HL-60 (cell line): ENCODE data around the gene IGSF9B.

ENCODE experiments used
- DNase-seq, 2 experiments: peaks; one replicate each; pipeline ENCODE4 v3.0.0-alpha.2; 2010 to 2020; ENCODE audit warnings: low read depth in 1 of 2, low spot score in 1 of 2
- H3K27ac ChIP-seq: fragments of 250-450 bp; sonication (Bioruptor Pico); replicated peaks from 2 replicates; pipeline ENCODE4 v1.5.1; 2020; ENCODE audit warnings: mild to moderate bottlenecking, moderate library complexity
- H3K27me3 ChIP-seq: fragments of 250-450 bp; sonication (Bioruptor Pico); 2 replicates; pipeline ENCODE4 v1.5.1; 2021; ENCODE audit warnings: mild to moderate bottlenecking, moderate library complexity; ENCODE audit not compliant: insufficient read depth, poor library complexity, severe bottlenecking
- H3K4me3 ChIP-seq: replicated peaks from 2 replicates; pipeline ENCODE4 v1.5.1; 2011; ENCODE audit warnings: mild to moderate bottlenecking, control low read depth, low read length; ENCODE audit not compliant: insufficient read depth
- CTCF ChIP-seq: IDR thresholded peaks from one replicate; pipeline ENCODE4 v1.5.1; 2011; ENCODE audit warnings: low read length, control low read depth, inconsistent platforms; ENCODE audit not compliant: insufficient read depth
- GABPA ChIP-seq: IDR thresholded peaks from 2 replicates; pipeline ENCODE4 v1.6.1; 2012; ENCODE audit warnings: low read depth
- POLR2AphosphoS5 ChIP-seq: IDR thresholded peaks from 2 replicates; pipeline ENCODE4 v1.6.1; 2012; ENCODE audit warnings: low read depth
- REST ChIP-seq: IDR thresholded peaks from 2 replicates; pipeline ENCODE4 v1.6.1; 2012; ENCODE audit warnings: low read depth; ENCODE audit not compliant: insufficient replicate concordance
- SPI1 ChIP-seq: IDR thresholded peaks from 2 replicates; pipeline ENCODE4 v1.6.1; 2012; ENCODE audit warnings: low read depth, mild to moderate bottlenecking, borderline replicate concordance

The IGSF9B gene

GRCh38 chr11:133985981-133986944 is 29.5 kb upstream of the IGSF9B start:
- DNase-seq = no peak
- Histone ChIP-seq H3K27ac (no peak overlapping the region), H3K4me3 (no peak overlapping the region), H3K27me3 (no peaks in the 10 kb centered on the region)
- no peak for TF ChIP-seq POLR2AphosphoS5
- TF ChIP-seq CTCF = no peak
- TF ChIP-seq GABPA = no peak
- no peak for TF ChIP-seq REST
- no peak for TF ChIP-seq SPI1

- no peak for DNase-seq
- TF ChIP-seq GABPA (no peak), SPI1 (no peak), POLR2AphosphoS5 (no peak), CTCF (no peak), REST (no peak)
- no peaks in the 10 kb centered on the region for H3K27me3 ChIP-seq
These were observed 28.1 kb upstream of the IGSF9B start for GRCh38 chr11:133984828-133985227.

GRCh38 chr11:133983660-133984316 is 27.0 kb upstream of the IGSF9B start:
- H3K27me3 ChIP-seq = no peaks in the 10 kb centered on the region
- no peak overlapping the region for H3K27ac ChIP-seq
- no peak for DNase-seq
- no peak for TF ChIP-seq GABPA
- TF ChIP-seq CTCF = no peak
- no peak for TF ChIP-seq SPI1
- TF ChIP-seq REST = no peak
- no peak for TF ChIP-seq POLR2AphosphoS5
- no peak overlapping the region for H3K4me3 ChIP-seq

More at GRCh38 chr11:133984828-133985227, 28.1 kb upstream of the IGSF9B start:
- H3K27ac ChIP-seq = no peak overlapping the region
- no peak overlapping the region for H3K4me3 ChIP-seq
